ENCODE data around the gene ASAP2.

ASAP2 gene

DNA sequence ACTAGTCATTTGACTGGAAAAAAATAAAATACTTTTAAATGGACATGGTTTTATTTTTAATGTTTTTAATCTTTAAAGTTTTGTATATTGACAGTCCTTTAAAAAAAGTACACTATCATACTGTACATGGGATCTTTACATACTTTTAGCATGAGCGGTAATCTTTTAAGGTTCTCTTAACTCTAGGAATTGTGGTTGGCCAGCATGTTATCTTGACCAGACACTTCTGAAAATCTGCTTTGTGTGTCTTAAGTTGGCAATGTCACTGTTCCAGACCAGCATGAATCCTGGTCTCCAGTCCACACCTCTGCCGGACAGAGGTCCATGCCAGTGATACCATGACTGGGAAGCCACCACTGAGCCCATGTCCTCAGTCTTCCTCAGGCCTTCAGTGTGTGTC is 199.0 kb downstream of the ASAP2 start:
- no peak for DNase-seq (ENCODE audit: low spot score)
- TF ChIP-seq CTCF (IDR thresholded peaks at IDR 0.05; ENCODE audit: extremely low read depth, insufficient read depth, missing control alignments) = no peak
- in situ Hi-C loops (cut with MboI; ENCODE audit: low pct_unique_long_range_greater_than_20kb, low sequenced_read_pairs, unreplicated experiment) = no loop called here

DNA sequence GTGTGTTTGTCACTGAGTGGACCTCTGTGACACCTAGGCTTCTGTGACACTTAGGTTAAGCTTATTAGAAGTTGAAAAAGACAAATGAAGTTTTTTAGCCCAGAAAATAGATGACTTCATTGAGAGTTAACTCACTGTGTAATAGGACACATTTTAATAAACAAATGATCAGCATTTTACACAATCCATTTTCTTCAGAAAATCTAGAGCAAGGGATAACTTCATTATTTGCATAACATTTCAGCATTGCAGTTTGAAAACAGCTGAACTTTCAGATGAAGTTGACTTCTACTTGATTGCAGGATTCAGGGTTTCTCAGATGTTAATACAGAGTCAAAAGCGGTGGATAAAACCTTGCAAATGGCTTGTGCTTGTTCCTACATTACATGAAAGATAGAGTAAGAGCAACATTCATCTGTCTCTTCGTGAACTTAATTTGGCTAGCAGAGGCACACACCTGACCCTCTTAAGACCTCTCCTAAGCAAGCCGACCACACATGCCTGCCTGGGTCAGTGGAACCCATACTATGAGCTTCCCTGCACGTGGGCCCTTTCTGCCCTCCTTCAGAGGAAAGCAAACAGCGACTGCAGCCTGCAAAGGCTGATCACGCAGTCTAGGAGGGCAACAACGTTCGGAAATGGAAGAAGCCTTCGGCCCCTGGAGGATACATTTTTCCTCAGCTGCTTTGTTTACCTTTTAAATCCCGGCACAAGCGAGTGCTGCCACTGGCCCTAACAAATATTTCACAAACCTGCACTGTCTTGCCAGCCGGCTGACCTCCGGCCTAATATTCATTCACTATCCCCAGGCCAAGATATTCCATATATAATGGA is 200.1 kb downstream of the ASAP2 start:
- no peak for TF ChIP-seq CTCF (IDR thresholded peaks at IDR 0.05; ENCODE audit: extremely low read depth, insufficient read depth, missing control alignments)
- in situ Hi-C loops (cut with MboI; ENCODE audit: low pct_unique_long_range_greater_than_20kb, low sequenced_read_pairs, unreplicated experiment) = no loop called here
- no peak for DNase-seq (ENCODE audit: low spot score)

- in situ Hi-C loops (cut with MboI; ENCODE audit: low pct_unique_long_range_greater_than_20kb, low sequenced_read_pairs, unreplicated experiment) = no loop called here
- no peak for DNase-seq (ENCODE audit: low spot score)
- TF ChIP-seq CTCF (IDR thresholded peaks at IDR 0.05; ENCODE audit: extremely low read depth, insufficient read depth, missing control alignments) = no peak
Observed at GRCh38 chr2:9407363-9407811, 200.8 kb downstream of the ASAP2 start.

DNA sequence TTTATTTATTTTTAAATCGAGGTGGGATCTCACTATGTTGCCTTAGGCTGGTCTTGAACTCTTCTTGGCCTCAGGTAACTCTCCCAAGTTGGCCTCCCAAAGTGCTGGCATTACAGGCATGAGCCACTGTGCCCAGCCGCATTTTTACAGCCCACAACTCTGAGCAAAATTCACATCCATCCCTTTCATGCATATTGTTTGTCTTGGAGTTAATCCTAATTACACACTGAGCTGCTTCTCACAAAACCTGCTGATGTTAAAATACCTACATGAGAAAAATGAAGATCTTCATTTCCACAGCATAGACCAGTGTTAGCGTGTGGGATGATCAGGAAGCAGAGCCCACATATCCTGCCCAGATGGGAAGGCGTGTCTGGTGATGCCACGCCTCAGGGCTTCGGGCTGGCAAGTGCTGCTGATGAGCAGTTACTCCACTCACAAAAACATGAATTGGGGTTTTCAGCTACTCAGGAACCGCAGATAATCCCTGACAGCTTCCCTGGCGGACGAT is 202.1 kb downstream of the ASAP2 start:
- in situ Hi-C loops (cut with MboI; ENCODE audit: low pct_unique_long_range_greater_than_20kb, low sequenced_read_pairs, unreplicated experiment) = no loop called here
- no peak for DNase-seq (ENCODE audit: low spot score)
- TF ChIP-seq CTCF (IDR thresholded peaks at IDR 0.05; ENCODE audit: extremely low read depth, insufficient read depth, missing control alignments) = no peak

DNA sequence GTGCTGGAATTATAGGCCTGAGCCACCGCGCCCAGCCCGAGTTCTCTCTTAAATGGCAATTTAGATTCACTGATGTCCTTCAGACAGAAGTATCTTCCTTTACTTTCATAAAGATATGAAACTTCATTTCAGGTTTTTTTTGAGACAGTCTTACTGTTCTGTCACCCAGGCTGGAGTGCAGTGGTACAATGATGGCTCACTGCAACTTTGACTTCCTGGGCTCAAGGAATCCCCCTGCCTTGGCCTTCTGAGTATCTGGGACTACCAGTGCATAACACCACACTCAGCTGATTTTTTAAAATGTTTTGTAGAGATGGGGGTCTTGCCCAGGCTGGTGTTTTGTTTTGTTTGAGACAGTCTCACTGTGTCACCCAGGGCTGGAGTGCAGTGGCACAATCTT is 203.5 kb downstream of the ASAP2 start:
- no peak for DNase-seq (ENCODE audit: low spot score)

GRCh38 chr2:9412781-9413180 is 206.2 kb downstream of the ASAP2 start:
- no peak for TF ChIP-seq CTCF (IDR thresholded peaks at IDR 0.05; ENCODE audit: extremely low read depth, insufficient read depth, missing control alignments)
- in situ Hi-C loops (cut with MboI; ENCODE audit: low pct_unique_long_range_greater_than_20kb, low sequenced_read_pairs, unreplicated experiment) = no loop called here
- DNase-seq (ENCODE audit: low spot score) = no peak

More for the DNA sequence above, 203.5 kb downstream of the ASAP2 start:
- in situ Hi-C loops (cut with MboI; ENCODE audit: low pct_unique_long_range_greater_than_20kb, low sequenced_read_pairs, unreplicated experiment) = no loop called here
- TF ChIP-seq CTCF (IDR thresholded peaks at IDR 0.05; ENCODE audit: extremely low read depth, insufficient read depth, missing control alignments) = no peak

Measured in GM13977 (cell line).